Kidney capillary endothelial cell (primary cell): ENCODE measurements around the gene SGO1.

ENCODE experiments used
- DNase-seq: peaks from one replicate; pipeline ENCODE4 v3.0.0-alpha.2; 2018; ENCODE audit warnings: low spot score

The SGO1 gene

DNA sequence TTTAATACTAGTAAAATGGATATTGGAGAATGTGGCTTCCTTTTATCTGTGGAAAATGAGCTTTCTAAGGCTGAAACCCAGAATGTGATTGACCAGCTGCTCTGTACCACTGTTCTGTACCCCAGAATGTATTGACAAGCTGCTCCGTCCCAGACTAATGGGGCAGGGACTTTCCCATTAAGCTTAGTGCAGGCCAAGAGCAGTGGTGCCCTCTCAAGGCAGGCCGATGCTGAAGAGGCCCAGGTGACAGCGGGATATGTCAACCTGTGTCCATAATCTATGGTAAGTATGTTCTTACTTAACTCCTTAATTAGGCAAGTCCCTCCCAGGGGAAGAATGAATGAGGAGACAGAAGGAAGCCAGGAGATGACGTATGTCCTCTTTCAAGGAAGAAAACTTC, 31.1 kb downstream of the SGO1 start:
- DNase-seq, result no peak

DNA sequence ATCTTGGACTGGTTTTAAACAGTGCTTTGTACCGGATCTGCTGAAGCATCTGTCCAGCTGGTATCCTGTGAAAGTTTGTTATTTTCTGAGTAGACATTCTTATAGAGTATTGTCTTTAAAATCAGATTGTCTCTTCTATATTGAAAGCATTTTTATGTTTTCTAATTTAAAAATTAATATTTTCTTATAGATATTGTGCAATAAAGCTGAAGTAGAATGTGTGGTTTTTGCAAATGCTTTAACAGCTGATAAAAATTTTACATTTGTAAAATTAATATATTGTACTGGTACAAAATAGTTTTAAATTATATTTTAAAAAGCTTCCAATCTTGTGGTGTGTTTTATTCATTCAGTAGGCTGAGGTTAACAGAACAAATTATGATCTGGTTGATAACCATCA, 31.9 kb downstream of the SGO1 start:
- DNase-seq, result no peak

DNA sequence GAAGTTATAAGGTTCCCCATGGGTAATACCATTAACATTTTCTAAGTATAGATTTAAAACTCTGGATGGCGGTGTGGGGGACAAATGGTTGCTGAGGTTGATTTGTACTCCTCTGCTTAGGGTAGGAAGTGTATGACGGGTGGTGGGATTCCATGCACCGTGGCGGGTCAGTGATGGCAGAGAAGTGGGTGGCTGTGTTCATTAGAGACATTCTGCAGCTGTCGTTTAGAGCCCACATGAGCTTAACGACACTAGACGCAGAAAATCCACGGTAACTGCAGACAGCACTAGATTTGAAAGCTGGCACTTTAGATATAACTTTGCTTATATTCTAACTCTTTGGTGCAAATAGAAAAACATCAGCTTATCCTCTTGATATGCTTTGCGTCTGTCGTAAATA, 37.5 kb downstream of the SGO1 start:
- DNase-seq, result no peak

DNA sequence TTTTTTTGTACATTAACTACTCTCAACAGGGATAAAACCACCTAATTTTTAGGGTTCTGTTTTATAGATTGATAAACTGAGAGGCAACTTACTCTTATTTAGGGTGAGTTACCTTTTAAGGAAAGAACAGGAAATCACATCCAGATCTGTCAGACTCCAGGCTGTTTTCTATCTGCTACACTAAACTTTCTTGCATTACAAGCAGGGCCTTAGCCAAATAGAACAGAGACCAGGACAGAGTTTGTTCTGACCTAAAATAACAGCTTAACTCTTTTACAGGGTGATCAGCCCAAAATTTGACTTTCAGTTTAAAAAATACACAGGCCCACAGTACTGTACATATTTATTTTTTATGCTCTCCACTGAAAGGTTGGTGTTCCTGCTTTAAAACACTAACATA, 38.6 kb downstream of the SGO1 start:
- no peak for DNase-seq

DNA sequence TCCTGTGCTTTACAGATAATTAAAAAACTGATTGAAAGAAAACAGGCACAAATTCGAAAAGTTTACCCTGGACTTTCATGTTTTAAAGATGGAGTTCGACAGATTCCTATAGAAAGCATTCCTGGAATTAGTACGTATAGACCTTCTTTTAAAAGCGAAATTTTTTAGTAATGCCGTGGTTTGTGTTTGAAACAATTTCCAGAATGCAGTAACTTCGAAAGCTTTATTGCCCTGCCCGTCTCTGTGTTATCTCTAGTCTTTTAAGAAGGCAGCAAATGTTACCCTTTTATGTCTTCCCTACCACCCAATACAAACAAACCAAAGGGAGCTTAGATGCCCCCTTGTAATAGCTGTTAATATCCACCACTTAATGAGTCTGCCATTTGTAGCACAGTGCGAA, 39.7 kb downstream of the SGO1 start:
- DNase-seq, result no peak

DNA sequence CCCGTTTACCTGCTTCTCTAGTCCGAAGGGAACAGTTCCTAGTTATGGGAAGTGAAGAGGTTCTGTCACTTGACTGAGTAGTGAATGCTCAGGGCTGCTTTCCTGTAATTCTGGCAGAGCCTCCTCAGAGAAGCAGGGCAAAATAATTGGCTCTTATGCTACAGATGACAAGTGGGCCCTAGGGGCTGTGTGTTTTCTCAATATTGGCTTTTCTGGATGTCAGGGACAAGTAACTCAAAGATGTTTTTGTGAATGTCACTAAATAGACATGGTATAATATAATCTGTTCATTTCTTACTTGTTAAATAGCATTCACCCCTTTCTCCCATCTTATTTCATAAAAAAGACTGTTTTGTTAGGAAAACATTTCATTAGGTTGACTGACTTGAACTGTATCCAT, 40.1 kb downstream of the SGO1 start:
- no peak for DNase-seq

DNA sequence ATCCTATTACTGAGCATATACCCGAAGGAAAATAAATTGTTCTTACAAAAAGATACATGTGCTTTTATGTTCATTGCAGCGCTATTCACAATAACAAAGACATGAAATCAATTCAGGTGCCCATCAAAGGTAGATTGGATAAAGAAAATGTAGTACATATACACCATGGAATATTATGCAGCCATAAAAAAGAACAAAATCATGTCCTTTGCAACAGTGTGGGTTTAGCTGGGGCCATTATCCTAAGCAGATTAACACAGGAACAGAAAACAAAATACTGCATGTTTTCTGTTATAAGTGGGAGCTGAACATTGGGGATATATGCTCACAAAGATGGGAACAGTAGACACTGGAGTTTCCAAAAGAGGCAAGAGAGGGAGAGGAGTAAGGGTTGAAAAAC, 42.5 kb downstream of the SGO1 start:
- no peak for DNase-seq

DNA sequence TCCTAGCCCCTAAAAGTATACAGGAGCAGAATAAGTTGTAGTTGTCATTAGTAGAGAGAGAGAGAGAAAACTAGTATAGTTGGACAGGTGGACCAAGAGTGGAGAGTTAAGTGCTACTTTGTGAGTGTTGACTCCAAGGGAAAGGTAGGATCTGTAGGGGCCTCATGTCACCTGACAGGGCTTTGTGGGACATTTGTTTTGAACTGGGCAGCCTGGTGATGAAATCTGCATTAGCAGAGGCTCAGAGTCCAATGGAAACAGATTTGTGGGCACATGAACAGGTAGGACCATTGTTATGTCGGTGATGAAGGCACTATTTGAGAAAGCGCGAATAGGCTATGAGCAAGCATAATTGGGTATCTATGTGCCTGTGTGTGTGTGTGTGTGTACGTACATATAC, 43.5 kb downstream of the SGO1 start:
- no peak for DNase-seq

DNA sequence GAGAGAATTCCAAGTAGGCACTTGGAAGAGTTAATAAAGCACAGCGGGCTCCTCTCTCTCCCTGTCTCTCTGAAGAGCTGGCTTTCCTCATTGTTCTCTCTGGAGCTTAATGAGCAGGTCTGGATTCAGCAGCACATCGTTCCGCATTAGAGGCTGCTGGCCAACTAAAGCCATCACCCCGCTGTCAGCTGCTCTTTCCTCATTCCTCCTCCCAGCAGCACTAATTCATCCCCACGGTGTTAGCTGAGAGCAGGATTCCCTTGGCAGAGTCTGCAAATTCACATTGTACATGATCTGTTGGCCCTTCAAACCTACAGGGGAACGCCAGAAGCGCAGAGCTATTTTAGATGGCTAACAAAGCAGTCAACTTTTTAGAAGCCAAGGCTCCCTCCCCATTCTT, 44.2 kb downstream of the SGO1 start:
- DNase-seq, result no peak

DNA sequence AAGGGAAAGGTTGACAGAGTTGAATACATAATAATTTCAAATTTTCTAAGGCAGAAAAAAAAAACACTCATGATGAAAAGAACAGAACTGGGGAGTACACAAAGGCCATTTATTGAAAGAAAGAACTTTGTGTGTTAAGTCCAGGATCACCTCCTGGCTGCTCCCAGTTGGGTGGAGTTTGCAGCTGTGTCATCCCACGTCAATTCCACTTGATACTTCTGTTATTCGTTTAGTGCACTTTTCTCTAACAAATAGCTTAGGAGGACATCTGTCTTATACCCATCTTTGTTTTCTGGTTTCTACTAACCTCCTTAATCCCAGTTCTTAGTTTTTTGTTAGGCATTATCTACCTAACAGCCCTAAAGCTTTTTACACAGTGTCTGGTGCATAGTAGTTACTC, 44.7 kb downstream of the SGO1 start:
- DNase-seq, result no peak

DNA sequence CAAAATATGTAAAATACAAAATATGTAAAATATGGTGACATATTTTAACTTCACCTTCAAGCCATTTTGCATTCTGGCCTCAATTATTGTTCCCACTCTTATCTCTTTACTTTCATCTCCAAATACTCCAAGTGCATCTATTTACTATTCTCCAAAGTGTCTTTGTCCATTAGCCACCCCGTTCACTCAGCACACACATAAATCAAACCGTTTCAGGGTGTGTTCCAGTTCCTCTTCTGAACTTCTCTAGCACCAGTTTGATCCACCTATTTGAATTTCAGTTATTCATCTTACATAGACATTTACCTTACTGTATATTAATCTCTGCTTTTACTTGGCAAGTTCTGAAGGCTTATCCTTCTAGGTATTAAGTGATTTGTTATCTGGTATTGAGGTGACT, 45.1 kb downstream of the SGO1 start:
- DNase-seq, result no peak

DNA sequence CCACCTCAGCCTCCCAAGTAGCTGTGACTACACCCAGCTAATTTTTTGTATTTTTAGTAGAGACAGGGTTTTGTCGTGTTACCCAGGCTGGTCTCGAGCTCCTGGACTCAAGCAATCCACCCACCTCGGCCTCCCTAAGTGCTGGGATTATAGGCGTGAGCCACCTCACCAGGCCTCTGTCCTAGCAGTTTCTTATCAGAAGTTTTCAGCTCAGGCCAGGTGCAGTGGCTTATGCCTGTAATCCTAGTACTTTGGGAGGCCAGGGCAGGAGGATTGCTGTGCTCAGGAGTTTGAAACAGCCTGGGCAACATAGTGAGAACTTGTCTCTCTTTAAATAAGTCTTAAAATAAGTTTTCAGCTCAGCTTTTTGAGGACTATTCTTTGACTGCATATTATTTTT, 48.4 kb downstream of the SGO1 start:
- DNase-seq, result no peak

DNA sequence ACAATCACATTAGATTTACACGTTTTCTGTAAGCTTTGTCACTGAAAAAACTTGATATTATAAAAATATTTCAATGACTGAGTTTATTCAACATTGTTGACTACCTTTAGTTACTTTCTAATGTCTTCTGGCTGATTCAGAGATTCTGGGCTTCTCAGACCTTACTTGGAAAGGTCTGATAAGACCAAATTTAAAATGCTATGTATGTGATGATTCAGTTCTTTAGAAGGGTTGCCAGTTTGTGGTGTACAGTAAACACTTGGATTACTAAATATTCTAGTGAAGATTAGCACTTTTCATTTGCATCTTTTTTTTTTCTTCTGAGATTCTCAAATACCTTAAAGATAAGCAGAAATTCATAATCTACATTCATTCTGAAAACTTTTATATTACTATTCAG, 49.8 kb downstream of the SGO1 start:
- no peak for DNase-seq

DNA sequence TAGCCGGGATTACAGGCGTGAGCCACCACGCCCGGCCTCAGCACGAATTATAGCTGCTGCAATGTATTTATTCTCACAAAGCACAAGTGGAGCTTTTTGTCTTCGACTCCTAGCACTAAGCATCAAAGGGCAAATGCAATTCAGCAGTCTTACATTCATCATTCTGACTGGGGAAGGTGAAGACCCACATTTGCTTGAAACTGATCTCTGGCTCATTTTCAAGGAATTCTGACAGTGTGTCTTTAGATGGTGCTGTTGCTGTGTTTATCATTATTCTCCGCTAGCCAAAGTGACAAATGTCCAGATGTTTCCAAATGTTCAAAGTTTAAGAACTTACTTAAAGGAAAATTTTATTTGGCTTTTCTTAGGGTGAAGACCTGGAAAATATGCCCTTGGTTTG, 55.9 kb downstream of the SGO1 start:
- no peak for DNase-seq

DNA sequence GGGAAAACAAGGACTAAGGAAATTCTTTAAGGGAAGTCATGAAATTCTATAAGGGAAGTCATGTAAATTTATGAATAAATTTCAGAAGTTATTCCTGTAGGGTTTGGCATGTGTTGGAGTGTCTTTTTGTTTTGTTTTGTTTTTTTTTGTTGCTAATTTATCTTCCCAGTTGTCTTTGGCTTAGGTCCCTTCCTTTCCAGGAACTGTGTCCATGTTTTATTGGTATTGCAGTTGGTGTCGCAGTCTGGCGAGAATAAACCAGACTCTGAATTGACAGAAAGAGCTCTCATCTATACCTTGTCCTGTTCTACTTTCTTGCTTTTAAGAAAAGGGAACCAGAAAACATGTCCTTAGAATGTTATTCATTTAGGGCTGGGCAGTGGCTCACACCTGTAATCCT, 57.6 kb downstream of the SGO1 start:
- no peak for DNase-seq

DNA sequence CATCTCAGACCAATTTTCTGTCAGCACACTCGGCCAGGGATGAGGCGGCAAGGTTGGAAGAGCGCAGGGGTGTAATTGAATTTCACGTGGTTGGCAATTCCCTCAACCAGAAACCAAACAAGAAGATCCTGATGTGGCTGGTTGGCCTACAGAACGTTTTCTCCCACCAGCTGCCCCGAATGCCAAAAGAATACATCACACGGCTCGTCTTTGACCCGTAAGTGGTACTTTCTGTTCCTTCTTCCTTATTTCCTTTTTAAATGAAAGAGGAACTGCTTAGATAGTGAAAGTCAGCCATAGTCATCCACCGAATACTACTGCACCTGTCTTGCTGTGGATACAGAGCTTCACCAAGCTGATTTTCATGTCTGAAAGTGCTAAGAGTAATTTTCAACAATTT, 60.1 kb downstream of the SGO1 start:
- DNase-seq, result no peak

DNA sequence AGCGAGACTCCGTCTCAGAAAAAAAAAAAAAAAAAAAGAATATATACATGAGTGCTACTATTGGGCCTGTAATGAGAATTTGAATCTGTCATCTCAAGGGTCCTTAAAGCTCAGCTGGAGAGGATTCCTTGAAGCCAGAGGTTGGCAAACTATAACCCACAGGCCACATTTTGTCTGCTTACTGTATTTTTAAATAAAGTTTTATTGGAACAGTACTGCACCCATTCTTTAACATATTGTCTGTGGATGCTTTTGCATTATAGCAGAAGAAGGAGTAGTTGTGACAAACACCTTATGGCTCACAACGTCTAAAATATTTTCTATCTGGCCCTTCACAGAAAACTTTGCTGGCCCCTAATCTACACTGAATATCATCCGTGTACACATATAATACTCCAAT, 60.7 kb downstream of the SGO1 start:
- no peak for DNase-seq

DNA sequence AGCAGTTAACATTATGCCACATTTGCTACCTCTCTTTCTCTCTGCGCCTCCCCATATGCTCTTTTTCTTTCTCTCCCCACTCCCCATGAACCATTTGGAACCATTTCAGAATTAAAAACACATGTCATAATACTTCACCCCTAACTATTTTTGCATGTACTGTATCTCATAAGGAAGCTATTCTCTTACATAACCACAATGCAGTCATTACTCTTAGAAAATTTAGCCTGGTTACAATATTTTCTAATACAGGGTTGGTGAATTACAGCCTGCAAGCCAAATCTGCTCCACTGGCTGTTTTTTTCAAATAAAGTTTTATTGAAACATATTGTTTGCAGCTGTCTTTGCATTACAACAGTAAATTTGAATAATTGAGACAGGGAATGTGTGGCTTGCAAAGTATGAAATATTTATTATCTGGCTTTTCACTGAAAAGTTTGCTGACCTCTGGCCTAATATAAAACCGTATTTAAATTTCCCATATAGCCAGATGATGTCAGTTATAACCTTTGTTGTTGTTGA, 62.8 kb downstream of the SGO1 start:
- no peak for DNase-seq

DNA sequence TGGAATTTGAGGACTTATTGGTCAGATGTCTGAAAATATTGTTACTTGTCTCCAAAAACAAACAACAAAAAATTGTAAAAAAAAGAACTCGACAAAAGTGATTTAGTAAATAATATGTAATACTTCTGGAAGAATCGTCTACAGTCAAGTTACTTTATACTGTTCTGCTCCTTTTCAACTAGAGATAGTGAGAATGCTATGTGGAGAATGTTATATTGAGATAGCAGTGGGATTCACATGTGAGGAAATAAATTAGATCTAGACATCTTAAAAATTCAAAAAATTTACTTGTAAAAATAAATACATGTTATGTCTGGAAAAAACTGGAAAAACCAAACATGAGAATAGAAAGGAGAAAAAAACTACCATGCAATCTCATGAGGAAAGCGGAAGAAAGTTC, 64.9 kb downstream of the SGO1 start:
- no peak for DNase-seq
